ENCODE measurements around the gene UGT8.
A peak's percentile ranks its signal among the peaks of the same experiment; 100 is the strongest.
"Not testable (repeated sequence)": the region's sequence is repeated elsewhere in the genome, so short reads cannot be mapped to it uniquely, and the experiment has no call there.

Gene UGT8

GRCh38 chr4:114606245-114606644 lies 7.6 kb downstream of the UGT8 start:
- no peak for DNase-seq

- no peak for DNase-seq
These were observed 8.4 kb downstream of the UGT8 start for GRCh38 chr4:114607056-114607455.

- no peak for DNase-seq
These were observed 15.0 kb downstream of the UGT8 start for GRCh38 chr4:114613560-114613959.

- no peak for DNase-seq
These were observed 16.8 kb downstream of the UGT8 start for GRCh38 chr4:114615435-114615834.

GRCh38 chr4:114616036-114616435 lies 17.4 kb downstream of the UGT8 start:
- DNase-seq, result not testable (repeated sequence)

- DNase-seq, result no peak
These were observed 27.6 kb downstream of the UGT8 start for GRCh38 chr4:114626196-114626595.

GRCh38 chr4:114636192-114636935 lies 37.8 kb downstream of the UGT8 start:
- no peak for DNase-seq

- DNase-seq, result no peak
These were observed 43.7 kb downstream of the UGT8 start for GRCh38 chr4:114642173-114642780.

- no peak for DNase-seq
These were observed 51.3 kb downstream of the UGT8 start for GRCh38 chr4:114649908-114650307.

GRCh38 chr4:114653675-114654074 lies 55.1 kb downstream of the UGT8 start:
- DNase-seq, result no peak

- no peak for DNase-seq
These were observed 56.0 kb downstream of the UGT8 start for GRCh38 chr4:114654592-114654991.

- DNase-seq, result no peak
These were observed 59.6 kb downstream of the UGT8 start for GRCh38 chr4:114658179-114658578.

GRCh38 chr4:114658776-114659175 lies 60.2 kb downstream of the UGT8 start:
- no peak for DNase-seq

- peak in 1 of 2 experiments; percentile 24 for DNase-seq
These were observed 60.9 kb downstream of the UGT8 start for GRCh38 chr4:114659386-114660008.

GRCh38 chr4:114663083-114663482 lies 64.5 kb downstream of the UGT8 start:
- no peak for DNase-seq

GRCh38 chr4:114668577-114668976 lies 70.0 kb downstream of the UGT8 start:
- DNase-seq, result no peak

- DNase-seq, result not testable (repeated sequence)
These were observed 72.1 kb downstream of the UGT8 start for GRCh38 chr4:114670733-114671132.

- DNase-seq, result no peak
These were observed 74.7 kb downstream of the UGT8 start for GRCh38 chr4:114673306-114673705.

GRCh38 chr4:114674080-114674479 lies 75.5 kb downstream of the UGT8 start:
- DNase-seq, result no peak

- no peak for DNase-seq
These were observed 78.9 kb downstream of the UGT8 start for GRCh38 chr4:114677346-114677979.

GRCh38 chr4:114684462-114684861 lies 85.9 kb downstream of the UGT8 start:
- no peak for DNase-seq

GRCh38 chr4:114688059-114688458 lies 89.5 kb downstream of the UGT8 start:
- DNase-seq, result no peak

- no peak for DNase-seq
These were observed 92.0 kb downstream of the UGT8 start for GRCh38 chr4:114690571-114690970.

GRCh38 chr4:114691865-114692264 lies 93.3 kb downstream of the UGT8 start:
- no peak for DNase-seq
